Measurements from ENCODE around the gene ADGRE2.

ADGRE2 gene

DNA sequence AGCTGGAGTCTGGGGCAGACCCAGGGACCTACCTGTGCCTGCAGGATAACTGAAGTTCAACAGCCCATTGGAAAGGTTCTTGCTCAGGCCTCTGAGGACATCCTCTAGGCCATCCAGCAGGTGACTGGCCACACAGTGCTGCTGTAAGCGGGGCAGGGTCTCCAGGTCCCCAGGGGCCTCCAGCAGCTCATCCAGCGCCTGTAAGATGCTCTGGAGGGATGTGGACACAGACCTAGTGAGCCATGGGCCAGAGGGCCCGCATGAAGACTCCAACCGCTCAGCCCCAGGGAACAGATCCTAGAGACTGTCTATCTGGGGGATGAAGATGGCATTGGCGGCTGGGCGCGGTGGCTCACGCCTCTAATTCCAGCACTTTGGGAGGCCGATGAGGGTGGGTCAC lies 14.0 kb downstream of the ADGRE2 start:
- TF ChIP-seq, protein P1, sequence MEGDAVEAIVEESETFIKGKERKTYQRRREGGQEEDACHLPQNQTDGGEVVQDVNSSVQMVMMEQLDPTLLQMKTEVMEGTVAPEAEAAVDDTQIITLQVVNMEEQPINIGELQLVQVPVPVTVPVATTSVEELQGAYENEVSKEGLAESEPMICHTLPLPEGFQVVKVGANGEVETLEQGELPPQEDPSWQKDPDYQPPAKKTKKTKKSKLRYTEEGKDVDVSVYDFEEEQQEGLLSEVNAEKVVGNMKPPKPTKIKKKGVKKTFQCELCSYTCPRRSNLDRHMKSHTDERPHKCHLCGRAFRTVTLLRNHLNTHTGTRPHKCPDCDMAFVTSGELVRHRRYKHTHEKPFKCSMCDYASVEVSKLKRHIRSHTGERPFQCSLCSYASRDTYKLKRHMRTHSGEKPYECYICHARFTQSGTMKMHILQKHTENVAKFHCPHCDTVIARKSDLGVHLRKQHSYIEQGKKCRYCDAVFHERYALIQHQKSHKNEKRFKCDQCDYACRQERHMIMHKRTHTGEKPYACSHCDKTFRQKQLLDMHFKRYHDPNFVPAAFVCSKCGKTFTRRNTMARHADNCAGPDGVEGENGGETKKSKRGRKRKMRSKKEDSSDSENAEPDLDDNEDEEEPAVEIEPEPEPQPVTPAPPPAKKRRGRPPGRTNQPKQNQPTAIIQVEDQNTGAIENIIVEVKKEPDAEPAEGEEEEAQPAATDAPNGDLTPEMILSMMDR (IDR thresholded peaks at IDR 0.05; ENCODE audit: insufficient read depth, missing control alignments): no peak
- FAIRE-seq (no peak), DNase-seq (ENCODE audit: insufficient read length, low spot score) (no peak)

DNA sequence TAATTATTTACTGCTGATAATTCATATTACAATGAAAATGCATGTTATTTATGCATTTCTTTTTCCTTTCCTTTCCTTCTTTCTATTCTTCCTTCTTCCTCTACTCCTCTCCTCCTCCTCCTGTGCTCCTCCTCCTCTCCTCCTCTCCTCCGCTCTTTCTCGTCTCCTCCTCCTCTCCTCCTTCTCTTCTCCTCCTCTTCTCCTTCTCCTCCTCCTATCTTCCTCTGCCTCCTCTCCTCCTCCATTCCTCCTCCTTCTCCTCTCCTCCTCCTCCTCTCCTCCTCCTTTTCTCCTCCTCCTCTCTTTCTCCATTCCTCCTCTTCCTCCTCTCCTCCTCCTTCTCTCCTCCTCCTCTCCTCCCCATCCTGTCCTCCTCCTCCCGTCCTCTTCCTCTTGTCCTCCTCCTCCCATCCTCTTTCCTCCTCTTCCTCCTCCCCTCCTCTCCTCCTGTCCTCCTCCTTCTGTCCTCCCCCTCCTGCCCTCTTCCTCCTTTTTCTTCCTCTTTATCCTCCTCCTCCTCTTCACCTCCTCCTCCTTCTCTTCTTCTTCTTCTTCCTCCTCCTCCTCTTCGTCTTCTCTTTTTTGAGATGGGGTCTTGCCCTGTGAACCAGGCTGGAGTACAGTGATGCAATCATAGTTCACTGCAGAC lies 14.7 kb downstream of the ADGRE2 start:
- TF ChIP-seq, protein P1 (IDR thresholded peaks at IDR 0.05; ENCODE audit: insufficient read depth, missing control alignments): no peak
- FAIRE-seq (no peak), DNase-seq (ENCODE audit: insufficient read length, low spot score) (no peak)

DNA sequence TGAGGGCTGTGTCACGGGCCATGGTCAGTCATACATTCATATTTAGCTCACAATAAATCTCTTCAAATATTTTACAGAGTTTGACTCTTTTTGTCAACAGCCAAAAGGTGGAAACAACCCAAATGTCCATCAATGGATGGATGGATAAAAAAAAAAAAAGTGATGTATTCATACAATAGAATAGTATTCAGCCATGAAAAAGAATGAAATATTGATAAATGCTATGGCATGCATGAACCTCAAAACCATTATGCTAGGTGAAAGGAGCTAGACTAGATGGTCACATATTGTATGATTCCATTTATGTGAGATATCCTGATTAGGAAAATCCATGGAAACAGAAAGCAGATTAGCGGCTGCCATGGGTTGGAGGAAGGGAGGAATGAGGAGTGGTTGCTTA lies 16.2 kb downstream of the ADGRE2 start:
- TF ChIP-seq, protein P1 (IDR thresholded peaks at IDR 0.05; ENCODE audit: insufficient read depth, missing control alignments): no peak
- no peak for FAIRE-seq
- no peak for DNase-seq (ENCODE audit: insufficient read length, low spot score)

DNA sequence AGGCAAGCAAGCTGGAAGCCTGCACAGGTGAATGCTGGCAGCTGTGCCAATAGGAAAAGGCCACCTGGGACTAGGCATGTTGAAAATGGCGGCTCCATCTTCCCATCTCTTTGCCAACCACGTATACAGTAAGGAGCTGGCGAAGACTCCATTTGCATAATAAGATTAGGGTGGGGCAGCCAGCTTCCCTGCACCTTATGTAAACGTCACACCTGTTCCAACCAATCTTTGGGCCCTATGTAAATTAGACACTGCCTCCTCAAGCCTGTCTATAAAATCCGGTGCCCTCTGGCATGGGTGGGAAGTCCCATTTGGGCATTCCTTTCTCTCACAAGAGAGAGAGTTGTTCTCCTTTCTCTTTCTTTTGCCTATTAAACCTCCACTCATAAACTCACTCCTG lies 16.8 kb downstream of the ADGRE2 start:
- no peak for FAIRE-seq
- TF ChIP-seq, protein P1 (IDR thresholded peaks at IDR 0.05; ENCODE audit: insufficient read depth, missing control alignments): no peak
- DNase-seq (ENCODE audit: insufficient read length, low spot score): no peak

DNA sequence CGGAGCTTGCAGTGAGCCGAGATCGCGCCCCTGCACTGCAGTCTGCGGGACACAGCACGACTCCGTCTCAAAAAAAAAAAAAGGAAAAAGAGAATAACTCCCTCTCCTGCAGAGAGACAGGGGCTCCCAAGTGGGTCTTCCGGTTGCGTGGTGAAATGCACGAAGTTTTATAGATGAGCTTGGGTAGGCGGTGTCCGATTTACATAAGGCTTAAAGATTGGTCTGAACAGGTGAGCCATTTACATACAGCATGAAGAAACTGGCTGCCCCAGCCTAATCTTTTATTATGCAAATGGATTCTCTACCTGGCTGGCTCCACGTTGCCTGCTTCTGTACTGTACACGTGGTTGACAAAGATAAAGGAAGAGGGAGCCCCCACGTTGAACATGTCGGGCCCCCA lies 19.5 kb downstream of the ADGRE2 start:
- TF ChIP-seq, protein P1 (IDR thresholded peaks at IDR 0.05; ENCODE audit: insufficient read depth, missing control alignments): no peak
- no peak for DNase-seq (ENCODE audit: insufficient read length, low spot score)
- FAIRE-seq: no peak

DNA sequence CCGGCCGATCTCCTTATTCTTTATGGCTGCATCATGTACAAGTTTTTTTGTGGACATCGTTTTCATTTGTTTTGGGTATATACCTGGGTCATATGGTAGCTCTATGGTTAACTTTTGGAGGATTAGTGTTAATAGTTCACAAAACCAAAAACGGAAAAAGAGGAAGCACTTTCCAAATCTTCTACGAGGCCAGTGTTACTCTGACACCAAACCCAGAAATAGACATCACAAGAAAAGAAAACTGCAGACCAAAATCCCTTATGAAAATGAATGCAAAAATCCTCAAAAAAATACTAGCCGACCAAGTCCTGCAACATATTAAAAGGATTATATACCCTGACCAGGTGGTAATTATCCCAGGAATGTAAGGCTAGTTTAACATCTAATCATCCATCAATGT lies 29.8 kb downstream of the ADGRE2 start:
- FAIRE-seq (no peak), DNase-seq (ENCODE audit: insufficient read length, low spot score) (no peak)
- TF ChIP-seq, protein P1 (IDR thresholded peaks at IDR 0.05; ENCODE audit: insufficient read depth, missing control alignments): no peak

DNA sequence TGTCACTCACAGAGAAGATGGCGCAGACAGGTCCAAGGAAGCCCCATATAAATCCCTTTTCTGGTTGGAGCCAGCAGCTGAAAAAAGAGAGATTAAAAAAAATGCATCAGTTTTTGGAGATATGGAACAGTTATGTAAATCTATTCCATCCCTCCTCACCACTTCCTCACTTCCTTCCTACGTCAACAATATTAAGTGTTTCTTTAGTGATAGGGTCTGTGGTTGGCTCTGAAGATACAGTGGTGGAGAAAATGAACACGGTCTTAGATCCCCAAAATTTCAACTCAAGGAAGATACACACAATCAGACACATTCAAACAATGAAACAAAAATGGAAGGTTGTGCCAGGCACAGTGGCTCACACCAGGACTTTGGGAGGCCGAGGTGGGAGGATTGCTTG lies 31.5 kb downstream of the ADGRE2 start:
- DNase-seq (ENCODE audit: insufficient read length, low spot score): no peak
- FAIRE-seq: no peak
- TF ChIP-seq, protein P1 (IDR thresholded peaks at IDR 0.05; ENCODE audit: insufficient read depth, missing control alignments): no peak

Measured in D721Med (cell line).